ENCODE results near the gene PDE4C. TPM values are rescaled to one million over a fixed set of nuclear protein-coding genes. Genes with fewer than 3 reads are reported as not detected.

PDE4C gene
- total RNA-seq, 1 donor from 2014 or later: 0.09 TPM

DNA sequence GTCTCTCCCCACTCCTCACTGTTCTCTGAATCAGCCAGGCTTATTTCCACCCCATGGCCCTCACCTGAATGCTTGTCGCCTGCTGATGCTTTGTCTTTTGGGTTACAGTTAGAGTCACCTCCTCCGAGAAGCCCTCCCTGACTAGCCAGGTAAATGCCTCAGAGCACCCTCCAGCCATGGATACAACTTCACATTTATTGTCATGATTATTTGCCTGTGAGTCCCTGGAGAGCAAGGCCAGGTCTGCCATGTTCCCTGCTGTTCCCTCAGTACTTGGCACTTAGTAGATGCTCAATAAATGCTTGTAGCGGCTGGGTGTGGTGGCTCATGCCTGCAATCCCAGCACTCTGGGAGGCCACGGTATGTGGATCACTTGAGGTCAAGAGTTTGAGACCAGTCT, 3.7 kb upstream of the PDE4C start:
- no peak for DNase-seq (ENCODE audit: low read depth, low spot score)
- TF ChIP-seq CTCF (conservative IDR thresholded peaks at IDR 0.05): no peak
- H3K27me3 Mint-ChIP-seq (ENCODE audit: low read depth): peaks cover 83% of the 10 kb centered on the region
- no peaks in the 10 kb centered on the region for H3K36me3 Mint-ChIP-seq (ENCODE audit: low read depth)
- H3K9me3 Mint-ChIP-seq: no peaks in the 10 kb centered on the region
- peaks cover 6% of the 10 kb centered on the region for H3K4me1 Mint-ChIP-seq
- H3K4me3 Mint-ChIP-seq: no peak overlapping the region
- no peak overlapping the region for H3K27ac Mint-ChIP-seq (ENCODE audit: unreplicated experiment)

DNA sequence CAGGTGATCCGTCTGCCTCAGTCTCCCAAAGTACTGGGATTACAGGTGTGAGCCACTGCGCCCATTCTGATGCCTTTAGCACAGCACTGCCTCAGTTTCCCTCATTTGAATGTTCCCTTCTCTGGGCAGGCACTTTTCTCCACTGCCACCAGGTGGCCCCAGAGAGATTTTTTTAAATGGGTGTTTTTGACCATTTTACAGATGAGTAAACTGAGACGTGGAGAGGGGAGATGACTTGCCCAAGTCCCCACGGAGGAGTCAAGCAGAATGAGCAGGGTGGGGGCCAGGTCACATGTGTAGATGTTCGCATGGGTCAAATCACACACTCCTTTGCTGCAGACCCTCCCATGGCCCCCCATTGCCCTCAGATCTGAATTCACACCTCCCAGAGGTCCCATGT, 3.2 kb upstream of the PDE4C start:
- no peak for DNase-seq (ENCODE audit: low read depth, low spot score)
- peaks cover 9% of the 10 kb centered on the region for H3K4me1 Mint-ChIP-seq
- no peak overlapping the region for H3K4me3 Mint-ChIP-seq
- no peaks in the 10 kb centered on the region for H3K9me3 Mint-ChIP-seq
- no peak overlapping the region for H3K27ac Mint-ChIP-seq (ENCODE audit: unreplicated experiment)
- H3K27me3 Mint-ChIP-seq (ENCODE audit: low read depth): peaks cover 83% of the 10 kb centered on the region
- TF ChIP-seq CTCF (conservative IDR thresholded peaks at IDR 0.05): peak; percentile 58
- no peaks in the 10 kb centered on the region for H3K36me3 Mint-ChIP-seq (ENCODE audit: low read depth)

DNA sequence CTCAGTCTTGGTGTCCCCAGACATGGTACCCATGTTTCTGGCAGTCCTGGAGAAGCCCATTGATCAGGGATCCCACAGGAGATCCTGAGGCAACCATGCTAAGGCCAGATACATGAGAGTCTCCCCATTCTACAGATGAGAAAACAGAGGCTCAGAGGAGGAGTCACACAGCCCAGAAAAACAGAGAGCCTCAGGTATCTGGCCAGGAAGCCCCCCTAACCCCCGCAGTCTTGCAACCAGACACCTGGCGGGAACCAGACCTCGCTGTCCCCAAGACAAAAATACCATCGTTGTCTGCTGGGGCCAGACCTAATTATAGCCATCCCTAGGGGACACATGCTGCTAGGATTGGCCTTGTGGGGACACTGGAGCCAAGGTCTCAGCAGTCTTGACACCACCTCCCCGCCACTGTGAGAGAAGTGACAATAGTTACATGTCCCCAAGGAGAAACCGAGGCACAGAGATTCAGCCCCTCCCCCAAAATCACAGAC, 1.6 kb upstream of the PDE4C start:
- peaks cover 13% of the 10 kb centered on the region for H3K4me1 Mint-ChIP-seq
- peaks cover 77% of the 10 kb centered on the region for H3K27me3 Mint-ChIP-seq (ENCODE audit: low read depth)
- DNase-seq (ENCODE audit: low read depth, low spot score): no peak
- no peak overlapping the region for H3K4me3 Mint-ChIP-seq
- H3K9me3 Mint-ChIP-seq: peaks cover 2% of the 10 kb centered on the region
- no peaks in the 10 kb centered on the region for H3K36me3 Mint-ChIP-seq (ENCODE audit: low read depth)
- no peak overlapping the region for H3K27ac Mint-ChIP-seq (ENCODE audit: unreplicated experiment)
- TF ChIP-seq CTCF (conservative IDR thresholded peaks at IDR 0.05): no peak

- no peak for DNase-seq (ENCODE audit: low read depth, low spot score)
- Mint-ChIP-seq H3K4me1 (peaks cover 8% of the 10 kb centered on the region), H3K36me3 (ENCODE audit: low read depth) (no peaks in the 10 kb centered on the region), H3K9me3 (peaks cover 2% of the 10 kb centered on the region), H3K27me3 (ENCODE audit: low read depth) (peaks cover 76% of the 10 kb centered on the region), H3K4me3 (no peak overlapping the region), H3K27ac (ENCODE audit: unreplicated experiment) (no peak overlapping the region)
- TF ChIP-seq CTCF (conservative IDR thresholded peaks at IDR 0.05): no peak
Observed at GRCh38 chr19:18226956-18227780, 930 bp upstream of the PDE4C start.

GRCh38 chr19:18225355-18225701, 910 bp downstream of the PDE4C start:
- Mint-ChIP-seq H3K27me3 (ENCODE audit: low read depth) (peaks cover 74% of the 10 kb centered on the region), H3K4me3 (no peak overlapping the region)

More at GRCh38 chr19:18225355-18225701, 910 bp downstream of the PDE4C start:
- H3K36me3 Mint-ChIP-seq (ENCODE audit: low read depth): no peaks in the 10 kb centered on the region
- DNase-seq (ENCODE audit: low read depth, low spot score): no peak
- no peak overlapping the region for H3K27ac Mint-ChIP-seq (ENCODE audit: unreplicated experiment)
- H3K4me1 Mint-ChIP-seq: peaks cover 8% of the 10 kb centered on the region
- H3K9me3 Mint-ChIP-seq: peaks cover 2% of the 10 kb centered on the region
- TF ChIP-seq CTCF (conservative IDR thresholded peaks at IDR 0.05): no peak

All from neural crest cell (in vitro differentiated cells).